Urothelium cell line (cell line): ENCODE results near the gene CLTCL1.
"Not testable (repeated sequence)": the region's sequence is repeated elsewhere in the genome, so short reads cannot be mapped to it uniquely, and the experiment has no call there.

ENCODE experiments used
- DNase-seq: peaks from one replicate; pipeline ENCODE4 v3.0.0; 2011; ENCODE audit warnings: low spot score, mixed read lengths
- FAIRE-seq: peaks from 2 replicates; lab custom pipeline; 2011; peaks lifted over from hg19 to GRCh38; lab: Jason Lieb, UNC

Gene CLTCL1

GRCh38 chr22:19177164-19178064 is 114.1 kb downstream of the CLTCL1 start:
- FAIRE-seq (no peak), DNase-seq (no peak)

- FAIRE-seq (no peak), DNase-seq (no peak)
Measured at GRCh38 chr22:19176732-19177131, 114.8 kb downstream of the CLTCL1 start.

GRCh38 chr22:19176175-19176643 is 115.3 kb downstream of the CLTCL1 start:
- DNase-seq (no peak), FAIRE-seq (no peak)

GRCh38 chr22:19175602-19176174 is 115.8 kb downstream of the CLTCL1 start:
- FAIRE-seq (no peak), DNase-seq (no peak)

GRCh38 chr22:19175026-19175601 is 116.4 kb downstream of the CLTCL1 start:
- DNase-seq (no peak), FAIRE-seq (no peak)

GRCh38 chr22:19174106-19175025 is 117.2 kb downstream of the CLTCL1 start:
- DNase-seq (no peak), FAIRE-seq (no peak)

GRCh38 chr22:19173047-19174035 is 118.2 kb downstream of the CLTCL1 start:
- DNase-seq (no peak), FAIRE-seq (no peak)

GRCh38 chr22:19172213-19173046 is 119.1 kb downstream of the CLTCL1 start:
- FAIRE-seq = no peak
- DNase-seq = no peak

- no peak for FAIRE-seq
- DNase-seq = no peak
Measured at GRCh38 chr22:19169947-19170318, 121.6 kb downstream of the CLTCL1 start.

- no peak for DNase-seq
- FAIRE-seq = no peak
Measured at GRCh38 chr22:19169002-19169946, 122.2 kb downstream of the CLTCL1 start.

GRCh38 chr22:19168088-19168890 is 123.2 kb downstream of the CLTCL1 start:
- DNase-seq (no peak), FAIRE-seq (no peak)

- DNase-seq (no peak), FAIRE-seq (no peak)
Measured at GRCh38 chr22:19167106-19167869, 124.2 kb downstream of the CLTCL1 start.

- DNase-seq = no peak
- no peak for FAIRE-seq
Measured at GRCh38 chr22:19166421-19166820, 125.1 kb downstream of the CLTCL1 start.

- DNase-seq (no peak), FAIRE-seq (no peak)
Measured at GRCh38 chr22:19164425-19164824, 127.1 kb downstream of the CLTCL1 start.

GRCh38 chr22:19158649-19159048 is 132.9 kb downstream of the CLTCL1 start:
- FAIRE-seq = not testable (repeated sequence)

GRCh38 chr22:19156109-19156508 is 135.4 kb downstream of the CLTCL1 start:
- FAIRE-seq, DNase-seq: not testable (repeated sequence)

More at GRCh38 chr22:19158649-19159048, 132.9 kb downstream of the CLTCL1 start:
- DNase-seq = not testable (repeated sequence)
